A673 (cell line): ENCODE data around the gene NR1H3. TPM values are rescaled to one million over a fixed set of nuclear protein-coding genes. Genes with fewer than 3 reads are reported as not detected.

Source experiments
- BruUV-seq: library from RNA; stranded (reverse); fragments of 400-500 nt; replicated peaks from 2 replicates; lab custom pipeline; 2021; lab: Mats Ljungman, UMichigan
- CTCF ChIA-PET: fragments of 300-600 bp; sonication (Branson Sonifier 250); formaldehyde crosslinking; loops from one replicate; lab custom pipeline; 2022; ENCODE audit warnings: antibody characterized with exemption; lab: Charles Lee
- POLR2A ChIA-PET: fragments of 300-600 bp; sonication (Branson Sonifier 250); formaldehyde crosslinking; loops from one replicate; lab custom pipeline; 2022; ENCODE audit warnings: antibody characterized with exemption; ENCODE audit not compliant: low non-redundant PET; lab: Charles Lee
- DNase-seq: peaks from one replicate; pipeline ENCODE4 v3.0.0-alpha.2; 2015; ENCODE audit warnings: low spot score
- H3K27ac ChIP-seq: fragments of 200-600 bp; sonication (generic); 2 replicates; pipeline ENCODE4 v1.5.1; 2016; ENCODE audit warnings: mixed run types, low read depth, mild to moderate bottlenecking, mixed read lengths, antibody characterized with exemption, low read length; ENCODE audit not compliant: poor library complexity, severe bottlenecking
- H3K27me3 ChIP-seq: fragments of 200-600 bp; sonication (generic); replicated peaks from 2 replicates; pipeline ENCODE4 v1.6.1; 2017; ENCODE audit warnings: mixed run types, low read depth, mild to moderate bottlenecking, mixed read lengths, antibody characterized with exemption, low read length; ENCODE audit not compliant: insufficient read depth, poor library complexity
- H3K36me3 ChIP-seq: fragments of 200-600 bp; sonication (generic); 2 replicates; pipeline ENCODE4 v1.6.1; 2016; ENCODE audit warnings: mixed run types, mild to moderate bottlenecking, mixed read lengths, antibody characterized with exemption, low read length; ENCODE audit not compliant: insufficient read depth, poor library complexity, severe bottlenecking
- H3K4me1 ChIP-seq: fragments of 200-600 bp; sonication (generic); 2 replicates; pipeline ENCODE4 v1.6.1; 2017; ENCODE audit warnings: mixed run types, mild to moderate bottlenecking, mixed read lengths, antibody characterized with exemption, low read length; ENCODE audit not compliant: insufficient read depth, poor library complexity, severe bottlenecking
- H3K4me3 ChIP-seq: fragments of 200-600 bp; sonication (generic); 2 replicates; pipeline ENCODE4 v1.5.1; 2016; ENCODE audit warnings: low read depth, mixed run types, mild to moderate bottlenecking, mixed read lengths, low read length; ENCODE audit not compliant: poor library complexity, severe bottlenecking
- H3K9me3 ChIP-seq: fragments of 200-600 bp; sonication (generic); 2 replicates; pipeline ENCODE4 v1.6.1; 2016; ENCODE audit warnings: mixed run types, low read depth, mild to moderate bottlenecking, mixed read lengths, antibody characterized with exemption, low read length; ENCODE audit not compliant: poor library complexity, severe bottlenecking
- CTCF ChIP-seq: fragments of 300-800, 200-600 bp; sonication (generic); conservative IDR thresholded peaks from 2 replicates; pipeline ENCODE4 v1.5.1; 2017; ENCODE audit warnings: low read depth, mild to moderate bottlenecking, antibody characterized with exemption, low read length, moderate library complexity, mixed read lengths
- EZH2 ChIP-seq: fragments of 200-600 bp; sonication (generic); IDR thresholded peaks from 2 replicates; pipeline ENCODE4 v1.6.1; 2017; ENCODE audit warnings: borderline replicate concordance, low read depth, mild to moderate bottlenecking, mixed read lengths, antibody characterized with exemption, low read length; ENCODE audit not compliant: poor library complexity, severe bottlenecking
- intact Hi-C: fragments of 100-400 bp; cut with micrococcal nuclease; formaldehyde crosslinking; loops from one replicate; pipeline ENCODE4 v1.10.0; 2022; ENCODE audit not compliant: unreplicated experiment
- total RNA-seq: library from RNA; stranded (reverse); gene quantifications from 2 replicates; pipeline ENCODE4 v1.2.3, GENCODE V29; 2021

The NR1H3 gene
- total RNA-seq, 1 experiment from 2014 or later, result 14.5 TPM

GRCh38 chr11:47257177-47257516 lies 649 bp upstream of the NR1H3 start:
- CTCF ChIA-PET, result no interaction called here
- TF ChIP-seq EZH2 (no peak), CTCF (no peak)

GRCh38 chr11:47258317-47258902 lies 614 bp downstream of the NR1H3 start:
- Histone ChIP-seq H3K9me3 (no peaks in the 10 kb centered on the region), H3K4me3 (no peak overlapping the region), H3K36me3 (no peaks in the 10 kb centered on the region), H3K27me3 (no peaks in the 10 kb centered on the region), H3K4me1 (peaks cover 26% of the 10 kb centered on the region), H3K27ac (peak overlapping the region; percentile 45)
- ChIA-PET POLR2A (interaction anchor here (0.6 kb wide), 1 partner anchor 367 kb away, joined by 4 read pairs; no protein-coding TSS in a partner anchor), CTCF (interaction anchor here (0.9 to 2.2 kb wide), 8 partner anchors 9 to 96 kb away, joined by 3 to 11 read pairs (median 5); partner anchors contain the start of genes ACP2, ARFGAP2 and DDB2)
- intact Hi-C loops, result loop anchor here (2.0 kb wide), 2 partner anchors 82 to 96 kb away; partner anchors contain the start of gene ARFGAP2
- no peak for DNase-seq
- BruUV-seq, result no TSS peak
- no peak for TF ChIP-seq CTCF
- no peak for TF ChIP-seq EZH2

More at GRCh38 chr11:47257177-47257516, 649 bp upstream of the NR1H3 start:
- no peaks in the 10 kb centered on the region for H3K27me3 ChIP-seq
- no peak for DNase-seq
- peaks cover 26% of the 10 kb centered on the region for H3K4me1 ChIP-seq
- peak overlapping the region; percentile 45 for H3K27ac ChIP-seq
- no peak overlapping the region for H3K4me3 ChIP-seq
- no TSS peak for BruUV-seq
- intact Hi-C loops, result no loop called here
- no peaks in the 10 kb centered on the region for H3K36me3 ChIP-seq
- H3K9me3 ChIP-seq, result no peaks in the 10 kb centered on the region
- POLR2A ChIA-PET, result no interaction called here

- Histone ChIP-seq H3K4me1 (peaks cover 23% of the 10 kb centered on the region), H3K4me3 (no peak overlapping the region), H3K27me3 (no peaks in the 10 kb centered on the region), H3K27ac (no peak overlapping the region), H3K9me3 (no peaks in the 10 kb centered on the region), H3K36me3 (no peaks in the 10 kb centered on the region)
- ChIA-PET CTCF (interaction anchor here (0.6 to 2.2 kb wide), 14 partner anchors 10 to 294 kb away, joined by 3 to 11 read pairs (median 4); partner anchors contain the start of genes ACP2, ARFGAP2 and DDB2), POLR2A (interaction anchor here (0.6 to 0.7 kb wide), 2 partner anchors 47 to 103 kb away, joined by 4 to 5 read pairs; no protein-coding TSS in a partner anchor)
- BruUV-seq, result no TSS peak
- TF ChIP-seq CTCF, result peak; percentile 87
- no peak for TF ChIP-seq EZH2
- DNase-seq, result peak; percentile 79
- intact Hi-C loops, result loop anchor here (1.0 to 2.0 kb wide), 3 partner anchors 10 to 95 kb away; partner anchors contain the start of gene ARFGAP2
Observed at GRCh38 chr11:47259232-47259977, 1.6 kb downstream of the NR1H3 start.
